Activated CD8-positive, alpha-beta memory T cell treated with anti-CD3 and anti-CD28 coated beads, Interleukin-2, amount 50 U/mL, for 1 hour (primary cell): Measurements from ENCODE around the gene CTDSP2.
"Not testable (repeated sequence)": the region's sequence is repeated elsewhere in the genome, so short reads cannot be mapped to it uniquely, and the experiment has no call there.

Source experiments
- DNase-seq: peaks from one replicate; pipeline ENCODE4 v3.0.0-alpha.2; 2020; ENCODE audit errors: extremely low read depth

Gene CTDSP2

GRCh38 chr12:57835366-57836288 is 10.9 kb downstream of the CTDSP2 start:
- DNase-seq, result no peak

GRCh38 chr12:57834086-57834876 is 12.2 kb downstream of the CTDSP2 start:
- no peak for DNase-seq

- no peak for DNase-seq
These were observed 12.9 kb downstream of the CTDSP2 start for GRCh38 chr12:57833672-57834071.

- DNase-seq, result no peak
These were observed 13.6 kb downstream of the CTDSP2 start for GRCh38 chr12:57832966-57833365.

- no peak for DNase-seq
These were observed 16.1 kb downstream of the CTDSP2 start for GRCh38 chr12:57830393-57830792.

GRCh38 chr12:57829025-57829777 is 17.3 kb downstream of the CTDSP2 start:
- DNase-seq, result no peak

GRCh38 chr12:57826966-57827365 is 19.6 kb downstream of the CTDSP2 start:
- DNase-seq, result no peak

GRCh38 chr12:57826400-57826799 is 20.1 kb downstream of the CTDSP2 start:
- DNase-seq, result no peak

GRCh38 chr12:57825451-57825850 is 21.1 kb downstream of the CTDSP2 start:
- no peak for DNase-seq

GRCh38 chr12:57823908-57824640 is 22.5 kb downstream of the CTDSP2 start:
- no peak for DNase-seq

- no peak for DNase-seq
These were observed 23.2 kb downstream of the CTDSP2 start for GRCh38 chr12:57823131-57823907.

- no peak for DNase-seq
These were observed 24.0 kb downstream of the CTDSP2 start for GRCh38 chr12:57822392-57823130.

- DNase-seq, result no peak
These were observed 24.9 kb downstream of the CTDSP2 start for GRCh38 chr12:57821474-57822214.

- DNase-seq, result not testable (repeated sequence)
These were observed 25.5 kb downstream of the CTDSP2 start for GRCh38 chr12:57821015-57821414.

GRCh38 chr12:57820119-57820518 is 26.4 kb downstream of the CTDSP2 start:
- not testable (repeated sequence) for DNase-seq

GRCh38 chr12:57817990-57818331 is 28.6 kb downstream of the CTDSP2 start:
- DNase-seq, result not testable (repeated sequence)

GRCh38 chr12:57817261-57817989 is 29.1 kb downstream of the CTDSP2 start:
- DNase-seq, result no peak

- no peak for DNase-seq
These were observed 29.7 kb downstream of the CTDSP2 start for GRCh38 chr12:57816855-57817151.
